ENCODE data around the gene PCDHA6.
"Not testable (repeated sequence)": the region's sequence is repeated elsewhere in the genome, so short reads cannot be mapped to it uniquely, and the experiment has no call there.

Gene PCDHA6

GRCh38 chr5:140857177-140857986 lies 29.6 kb downstream of the PCDHA6 start:
- no peak for DNase-seq (ENCODE audit: low read depth)

GRCh38 chr5:140857987-140858240 lies 30.2 kb downstream of the PCDHA6 start:
- no peak for DNase-seq (ENCODE audit: low read depth)

- DNase-seq (ENCODE audit: low read depth) = no peak
Observed at GRCh38 chr5:140862441-140863295, 34.9 kb downstream of the PCDHA6 start.

GRCh38 chr5:140868721-140869554 lies 41.2 kb downstream of the PCDHA6 start, which contains the start of gene PCDHA11:
PCDHA11 (plus strand) TSS chr5:140868957; CDS start chr5:140869104, 147 bp downstream.
- no peak for DNase-seq (ENCODE audit: low read depth)

- no peak for DNase-seq (ENCODE audit: low read depth)
Observed at GRCh38 chr5:140869555-140869886, 41.8 kb downstream of the PCDHA6 start.

- DNase-seq (ENCODE audit: low read depth) = no peak
Observed at GRCh38 chr5:140870221-140871201, 42.8 kb downstream of the PCDHA6 start.

- DNase-seq (ENCODE audit: low read depth) = no peak
Observed at GRCh38 chr5:140875085-140876065, 47.6 kb downstream of the PCDHA6 start, which contains the start of gene PCDHA12. PCDHA12 (plus strand) TSS chr5:140875308; CDS start chr5:140875473, 165 bp downstream.

GRCh38 chr5:140876541-140877261 lies 48.9 kb downstream of the PCDHA6 start:
- not testable (repeated sequence) for DNase-seq (ENCODE audit: low read depth)

- DNase-seq (ENCODE audit: low read depth) = no peak
Observed at GRCh38 chr5:140877262-140877581, 49.5 kb downstream of the PCDHA6 start.
